Measurements from ENCODE around the gene CALD1.

DNA sequence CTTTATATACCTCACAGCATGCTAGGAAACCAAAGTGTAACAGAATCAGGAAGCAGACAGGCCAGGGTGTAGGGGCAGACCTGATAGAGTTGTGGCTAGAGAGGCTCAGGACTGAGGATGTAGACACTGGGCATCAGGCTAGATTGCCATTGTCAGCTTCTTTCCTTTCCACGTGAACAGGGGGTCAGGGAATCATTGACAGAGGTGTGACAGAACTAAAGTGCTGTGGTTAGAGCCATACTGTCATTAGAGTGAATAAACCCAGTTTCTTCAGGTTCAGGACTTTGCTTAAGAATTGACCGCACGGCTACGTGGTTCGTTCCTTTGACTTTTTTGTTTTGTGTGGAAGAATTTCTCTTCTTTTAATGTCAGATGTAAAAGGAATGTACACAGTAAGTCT is 90.7 kb downstream of the CALD1 start:
- TF ChIP-seq, protein P1, sequence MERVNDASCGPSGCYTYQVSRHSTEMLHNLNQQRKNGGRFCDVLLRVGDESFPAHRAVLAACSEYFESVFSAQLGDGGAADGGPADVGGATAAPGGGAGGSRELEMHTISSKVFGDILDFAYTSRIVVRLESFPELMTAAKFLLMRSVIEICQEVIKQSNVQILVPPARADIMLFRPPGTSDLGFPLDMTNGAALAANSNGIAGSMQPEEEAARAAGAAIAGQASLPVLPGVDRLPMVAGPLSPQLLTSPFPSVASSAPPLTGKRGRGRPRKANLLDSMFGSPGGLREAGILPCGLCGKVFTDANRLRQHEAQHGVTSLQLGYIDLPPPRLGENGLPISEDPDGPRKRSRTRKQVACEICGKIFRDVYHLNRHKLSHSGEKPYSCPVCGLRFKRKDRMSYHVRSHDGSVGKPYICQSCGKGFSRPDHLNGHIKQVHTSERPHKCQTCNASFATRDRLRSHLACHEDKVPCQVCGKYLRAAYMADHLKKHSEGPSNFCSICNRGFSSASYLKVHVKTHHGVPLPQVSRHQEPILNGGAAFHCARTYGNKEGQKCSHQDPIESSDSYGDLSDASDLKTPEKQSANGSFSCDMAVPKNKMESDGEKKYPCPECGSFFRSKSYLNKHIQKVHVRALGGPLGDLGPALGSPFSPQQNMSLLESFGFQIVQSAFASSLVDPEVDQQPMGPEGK (CRISPR knock-in tag; IDR thresholded peaks at IDR 0.05; ENCODE audit: borderline replicate concordance): no peak
- TF ChIP-seq ZC3H10 (CRISPR knock-in tag; IDR thresholded peaks at IDR 0.05) (no peak), RARB (CRISPR knock-in tag; IDR thresholded peaks at IDR 0.05) (no peak), ZNF8 (CRISPR knock-in tag; IDR thresholded peaks at IDR 0.05) (no peak), SNAI2 (CRISPR knock-in tag; IDR thresholded peaks at IDR 0.05) (no peak), ISL1 (CRISPR knock-in tag; IDR thresholded peaks at IDR 0.05) (no peak), ARNTL (CRISPR knock-in tag; IDR thresholded peaks at IDR 0.05; ENCODE audit: borderline replicate concordance, low read depth) (no peak), TOX (CRISPR knock-in tag; IDR thresholded peaks at IDR 0.05; ENCODE audit: borderline replicate concordance) (no peak), ZFP30 (CRISPR knock-in tag; IDR thresholded peaks at IDR 0.05) (no peak)
- TF ChIP-seq, protein P2, sequence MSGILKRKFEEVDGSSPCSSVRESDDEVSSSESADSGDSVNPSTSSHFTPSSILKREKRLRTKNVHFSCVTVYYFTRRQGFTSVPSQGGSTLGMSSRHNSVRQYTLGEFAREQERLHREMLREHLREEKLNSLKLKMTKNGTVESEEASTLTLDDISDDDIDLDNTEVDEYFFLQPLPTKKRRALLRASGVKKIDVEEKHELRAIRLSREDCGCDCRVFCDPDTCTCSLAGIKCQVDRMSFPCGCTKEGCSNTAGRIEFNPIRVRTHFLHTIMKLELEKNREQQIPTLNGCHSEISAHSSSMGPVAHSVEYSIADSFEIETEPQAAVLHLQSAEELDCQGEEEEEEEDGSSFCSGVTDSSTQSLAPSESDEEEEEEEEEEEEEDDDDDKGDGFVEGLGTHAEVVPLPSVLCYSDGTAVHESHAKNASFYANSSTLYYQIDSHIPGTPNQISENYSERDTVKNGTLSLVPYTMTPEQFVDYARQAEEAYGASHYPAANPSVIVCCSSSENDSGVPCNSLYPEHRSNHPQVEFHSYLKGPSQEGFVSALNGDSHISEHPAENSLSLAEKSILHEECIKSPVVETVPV (CRISPR knock-in tag; IDR thresholded peaks at IDR 0.05): no peak
- TF ChIP-seq, protein P3, sequence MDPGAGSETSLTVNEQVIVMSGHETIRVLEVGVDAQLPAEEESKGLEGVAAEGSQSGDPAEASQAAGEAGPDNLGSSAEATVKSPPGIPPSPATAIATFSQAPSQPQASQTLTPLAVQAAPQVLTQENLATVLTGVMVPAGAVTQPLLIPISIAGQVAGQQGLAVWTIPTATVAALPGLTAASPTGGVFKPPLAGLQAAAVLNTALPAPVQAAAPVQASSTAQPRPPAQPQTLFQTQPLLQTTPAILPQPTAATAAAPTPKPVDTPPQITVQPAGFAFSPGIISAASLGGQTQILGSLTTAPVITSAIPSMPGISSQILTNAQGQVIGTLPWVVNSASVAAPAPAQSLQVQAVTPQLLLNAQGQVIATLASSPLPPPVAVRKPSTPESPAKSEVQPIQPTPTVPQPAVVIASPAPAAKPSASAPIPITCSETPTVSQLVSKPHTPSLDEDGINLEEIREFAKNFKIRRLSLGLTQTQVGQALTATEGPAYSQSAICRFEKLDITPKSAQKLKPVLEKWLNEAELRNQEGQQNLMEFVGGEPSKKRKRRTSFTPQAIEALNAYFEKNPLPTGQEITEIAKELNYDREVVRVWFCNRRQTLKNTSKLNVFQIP (CRISPR knock-in tag; IDR thresholded peaks at IDR 0.05; ENCODE audit: borderline replicate concordance, low read depth): no peak
- TF ChIP-seq, protein P4, sequence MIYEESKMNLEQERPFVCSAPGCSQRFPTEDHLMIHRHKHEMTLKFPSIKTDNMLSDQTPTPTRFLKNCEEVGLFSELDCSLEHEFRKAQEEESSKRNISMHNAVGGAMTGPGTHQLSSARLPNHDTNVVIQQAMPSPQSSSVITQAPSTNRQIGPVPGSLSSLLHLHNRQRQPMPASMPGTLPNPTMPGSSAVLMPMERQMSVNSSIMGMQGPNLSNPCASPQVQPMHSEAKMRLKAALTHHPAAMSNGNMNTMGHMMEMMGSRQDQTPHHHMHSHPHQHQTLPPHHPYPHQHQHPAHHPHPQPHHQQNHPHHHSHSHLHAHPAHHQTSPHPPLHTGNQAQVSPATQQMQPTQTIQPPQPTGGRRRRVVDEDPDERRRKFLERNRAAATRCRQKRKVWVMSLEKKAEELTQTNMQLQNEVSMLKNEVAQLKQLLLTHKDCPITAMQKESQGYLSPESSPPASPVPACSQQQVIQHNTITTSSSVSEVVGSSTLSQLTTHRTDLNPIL (CRISPR knock-in tag; IDR thresholded peaks at IDR 0.05; ENCODE audit: low read depth): no peak

Data from SK-N-SH treated with all-trans-retinoic acid at 6 μM for 48 hours (cell line).